GM18526 (cell line): ENCODE measurements around the gene BTBD9.

Experiments used
- POLR2A ChIP-seq: IDR thresholded peaks from 3 replicates; pipeline ENCODE4 v1.6.1; 2011; ENCODE audit not compliant: insufficient read length; ENCODE audit errors: extremely low read depth

The BTBD9 gene

GRCh38 chr6:38552121-38552520 lies 87.6 kb downstream of the BTBD9 start:
- TF ChIP-seq POLR2A, result no peak

- no peak for TF ChIP-seq POLR2A
Measured at GRCh38 chr6:38549795-38550194, 89.9 kb downstream of the BTBD9 start.

DNA sequence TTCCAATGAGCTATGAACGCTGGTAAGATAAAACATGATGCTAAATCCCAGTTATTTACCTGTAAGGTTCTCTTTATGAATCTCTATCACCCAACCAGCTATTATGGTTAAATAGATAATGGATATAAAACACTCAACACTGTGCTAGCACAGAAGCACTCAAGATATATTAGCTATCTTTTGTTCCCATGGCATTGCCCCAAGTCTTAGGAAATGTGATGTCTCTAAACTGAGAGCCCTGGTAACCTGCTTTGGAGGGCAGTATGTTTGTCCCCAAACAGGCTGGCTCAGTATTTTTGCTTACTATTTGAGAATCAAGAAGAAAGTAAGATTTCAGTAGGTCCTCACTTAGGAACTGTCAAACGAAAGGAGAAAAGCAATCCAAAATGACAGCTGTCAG lies 90.5 kb downstream of the BTBD9 start:
- no peak for TF ChIP-seq POLR2A

- TF ChIP-seq POLR2A, result no peak
Measured at GRCh38 chr6:38543022-38543421, 96.7 kb downstream of the BTBD9 start.

DNA sequence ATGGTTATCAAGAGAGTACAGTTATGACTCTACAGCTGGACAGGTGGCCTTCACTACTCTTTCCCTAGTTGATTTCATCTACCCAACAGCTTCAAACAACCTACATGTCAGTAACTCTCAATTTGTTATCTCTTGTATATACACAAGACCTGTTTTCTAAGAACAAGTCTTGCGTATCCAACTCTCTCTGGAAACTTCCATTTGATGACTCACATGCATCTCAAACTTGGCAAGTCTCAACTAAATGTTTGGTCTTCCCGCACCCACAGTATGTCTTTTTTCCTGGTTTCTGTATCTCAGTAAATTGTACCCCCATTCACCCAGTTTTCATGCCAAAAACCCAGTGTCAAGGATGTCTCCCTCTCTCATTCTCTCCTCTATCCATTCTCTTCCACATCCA lies 97.7 kb downstream of the BTBD9 start:
- TF ChIP-seq POLR2A, result no peak

- TF ChIP-seq POLR2A, result no peak
Measured at GRCh38 chr6:38533064-38533463, 106.7 kb downstream of the BTBD9 start.

DNA sequence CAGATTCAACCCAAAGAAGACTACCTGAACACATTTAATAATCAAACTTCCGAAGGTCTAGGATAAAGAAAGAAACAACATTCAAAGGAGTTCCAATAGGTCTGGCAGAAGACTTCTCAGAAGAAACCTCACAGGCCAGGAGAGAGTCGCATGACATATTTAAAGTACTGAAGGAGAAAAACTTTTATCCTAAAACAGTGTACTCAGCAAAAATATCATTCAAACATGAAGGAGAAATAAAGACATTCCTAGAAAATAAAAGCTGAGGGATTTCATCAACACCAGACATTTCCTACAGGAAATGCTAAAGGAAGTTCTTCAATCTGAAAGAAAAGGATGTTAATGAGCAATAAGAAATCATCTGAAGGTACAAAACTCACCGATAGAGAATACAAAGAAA lies 108.6 kb downstream of the BTBD9 start:
- TF ChIP-seq POLR2A, result no peak

DNA sequence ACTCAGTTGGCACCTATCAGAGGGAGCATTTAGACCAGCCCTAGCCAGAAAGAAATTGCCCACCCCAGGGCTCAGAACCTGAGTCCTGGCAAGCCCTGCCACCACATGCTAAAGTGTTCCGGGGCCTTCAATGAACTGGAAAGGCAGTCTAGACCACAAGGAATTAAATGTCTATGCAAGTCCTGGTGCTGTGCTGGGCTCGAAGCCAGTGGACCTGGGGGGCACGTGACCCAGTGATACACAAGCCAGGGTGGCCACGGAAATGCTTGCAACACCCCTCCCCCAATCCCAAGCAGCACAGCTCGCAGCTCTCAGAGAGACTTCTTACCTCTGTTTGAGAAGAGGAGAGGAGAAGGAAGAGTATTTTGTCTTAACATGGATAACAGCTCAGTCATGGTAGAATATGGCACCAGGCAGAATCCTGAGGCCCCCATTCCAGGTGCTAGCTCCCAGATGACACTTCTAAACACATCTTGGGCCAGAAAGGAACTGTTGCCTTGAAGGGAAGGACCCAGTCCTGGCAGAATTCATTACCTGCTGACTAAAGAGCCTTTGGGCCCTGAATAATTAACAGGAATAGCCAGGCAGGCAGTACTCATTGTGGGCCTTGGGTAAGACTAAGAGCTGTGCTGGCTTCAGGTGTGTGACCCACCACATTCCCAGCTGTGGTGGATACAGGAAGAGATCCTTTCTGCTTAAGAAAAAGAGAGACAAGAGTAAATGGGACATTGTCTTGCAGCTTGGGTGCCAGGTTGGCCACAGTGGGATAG lies 111.3 kb downstream of the BTBD9 start:
- no peak for TF ChIP-seq POLR2A

DNA sequence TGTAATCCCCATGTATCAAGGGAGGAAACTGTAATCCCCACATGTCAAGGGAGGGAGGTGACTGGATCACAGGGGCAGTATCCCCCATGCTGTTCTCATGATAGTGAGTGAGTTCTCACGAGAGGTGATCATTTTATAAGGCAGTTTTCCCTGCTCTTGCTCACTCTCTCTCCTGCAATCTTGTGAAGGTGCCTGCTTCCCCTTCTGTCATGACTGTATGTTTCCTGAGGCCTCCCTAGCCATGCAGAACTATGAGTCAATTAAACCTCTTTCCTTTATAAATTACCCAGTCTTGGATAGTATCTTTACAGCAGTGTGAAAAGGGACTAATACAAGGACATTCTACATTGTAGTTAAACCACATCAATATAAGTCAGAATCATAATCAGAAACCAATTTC lies 112.4 kb downstream of the BTBD9 start:
- no peak for TF ChIP-seq POLR2A

DNA sequence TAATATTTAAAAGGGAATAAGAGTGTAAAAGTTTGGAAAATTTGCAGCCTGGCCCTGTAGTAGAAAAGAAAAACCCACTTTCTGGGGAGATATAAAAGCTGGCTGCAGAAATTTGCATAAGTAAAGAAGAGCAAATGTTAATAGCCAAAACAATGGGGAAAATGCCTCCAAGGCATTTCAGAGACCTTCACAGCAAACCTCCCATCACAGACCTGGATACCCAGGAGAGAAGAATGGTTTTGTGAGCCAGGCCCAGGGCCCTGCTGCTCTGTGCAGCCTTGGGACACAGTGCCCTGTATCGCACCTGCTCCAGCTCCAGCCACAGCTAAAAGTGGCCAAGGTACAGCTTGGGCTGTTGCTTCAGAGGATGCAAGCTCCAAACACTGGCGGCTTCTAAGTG lies 113.8 kb downstream of the BTBD9 start:
- no peak for TF ChIP-seq POLR2A

DNA sequence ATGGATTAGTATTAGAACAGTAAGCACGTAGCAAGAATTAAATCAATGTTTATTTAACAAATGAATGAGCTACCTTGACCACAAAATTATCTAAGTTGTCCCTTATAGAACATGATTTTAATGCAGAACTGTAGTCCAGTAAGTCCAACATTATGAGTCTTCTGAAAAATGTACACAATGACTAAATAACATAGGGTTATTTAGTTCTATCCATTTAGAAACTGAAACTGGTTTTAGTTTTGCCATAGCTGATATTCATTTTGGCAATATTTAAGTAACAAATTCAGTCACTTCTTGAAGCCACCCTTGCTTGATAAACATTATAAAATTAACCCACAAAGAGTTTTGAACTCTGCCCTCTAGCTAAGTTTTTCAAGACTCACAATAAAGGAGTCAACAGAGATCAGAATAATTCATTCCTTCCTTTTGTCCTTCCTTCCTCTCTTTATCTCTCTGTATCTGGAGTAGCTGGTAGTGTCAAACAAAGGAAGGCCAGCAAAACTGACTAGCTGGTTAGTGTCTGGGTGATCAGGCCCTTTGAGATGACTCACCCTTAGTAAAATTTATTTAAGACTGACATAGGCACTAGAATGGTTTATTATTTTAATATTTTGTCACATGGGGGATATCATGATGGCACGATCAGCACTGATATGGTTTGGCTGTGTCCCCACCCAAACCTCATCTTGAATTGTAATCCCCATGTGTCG lies 115.1 kb downstream of the BTBD9 start:
- TF ChIP-seq POLR2A, result no peak

- TF ChIP-seq POLR2A, result no peak
Measured at GRCh38 chr6:38522322-38522721, 117.4 kb downstream of the BTBD9 start.

GRCh38 chr6:38518511-38519304 lies 121.0 kb downstream of the BTBD9 start:
- no peak for TF ChIP-seq POLR2A

GRCh38 chr6:38517005-38517404 lies 122.7 kb downstream of the BTBD9 start:
- no peak for TF ChIP-seq POLR2A

DNA sequence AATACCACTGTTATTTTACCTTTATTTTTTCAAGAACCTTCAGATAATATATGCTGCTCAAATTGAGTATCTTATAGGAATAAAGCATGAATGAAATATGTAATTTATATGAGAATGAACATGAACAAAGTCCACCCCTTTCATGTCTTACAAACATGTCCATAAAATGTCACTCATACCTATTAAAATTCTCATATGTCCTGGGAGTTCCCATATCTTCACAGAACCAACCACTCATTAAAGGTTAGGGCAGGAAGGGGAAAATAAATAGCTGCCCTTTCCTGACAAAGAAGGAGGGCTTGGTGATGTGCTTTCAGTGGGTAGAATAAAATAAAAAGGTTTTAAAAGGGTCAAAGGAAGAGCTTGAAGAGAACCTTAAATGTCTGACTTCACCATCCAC lies 125.3 kb downstream of the BTBD9 start:
- no peak for TF ChIP-seq POLR2A

- TF ChIP-seq POLR2A, result no peak
Measured at GRCh38 chr6:38512211-38512610, 127.5 kb downstream of the BTBD9 start.
